Panc1 (cell line): ENCODE measurements around the gene CPA3. TPM values are rescaled to one million over a fixed set of nuclear protein-coding genes. Genes with fewer than 3 reads are reported as not detected.

Source experiments
- ATAC-seq: fragments of 200-7000 bp; cut with Tn5 transposase; 2 replicates; pipeline ENCODE4 v1.9.1; 2020; ENCODE audit warnings: mild to moderate bottlenecking, moderate library complexity
- BruUV-seq: library from RNA; stranded (reverse); fragments of 400-500 nt; replicated peaks from 2 replicates; lab custom pipeline; 2021; lab: Mats Ljungman, UMichigan
- CTCF ChIA-PET: fragments of 300-600 bp; sonication (Branson Sonifier 250); formaldehyde crosslinking; loops from one replicate; lab custom pipeline; 2022; ENCODE audit warnings: antibody characterized with exemption; lab: Charles Lee
- POLR2A ChIA-PET: fragments of 300-600 bp; sonication (Branson Sonifier 250); formaldehyde crosslinking; loops from one replicate; lab custom pipeline; 2022; ENCODE audit warnings: antibody characterized with exemption; lab: Charles Lee
- DNase-seq: peaks from one replicate; pipeline ENCODE4 v3.0.0-alpha.2; 2010; ENCODE audit warnings: low read depth, low spot score
- H3K27ac ChIP-seq: 2 replicates; pipeline ENCODE4 v1.5.1; 2011; ENCODE audit warnings: mild to moderate bottlenecking, low read length, inconsistent platforms
- H3K27me3 ChIP-seq: fragments of 200-500 bp; sonication (Bioruptor generic); 2 replicates; pipeline ENCODE4 v1.6.0; 2014; ENCODE audit warnings: low read length, inconsistent platforms; ENCODE audit not compliant: control insufficient read depth, insufficient read depth
- H3K36me3 ChIP-seq: fragments of 200-500 bp; sonication (Bioruptor generic); 2 replicates; pipeline ENCODE4 v1.5.1; 2014; ENCODE audit warnings: inconsistent platforms, mild to moderate bottlenecking, low read length, moderate library complexity; ENCODE audit not compliant: control insufficient read depth, insufficient read depth
- H3K4me1 ChIP-seq: 2 replicates; pipeline ENCODE4 v1.5.1; 2011; ENCODE audit warnings: inconsistent platforms, mild to moderate bottlenecking, low read length, moderate library complexity; ENCODE audit not compliant: control insufficient read depth, insufficient read depth
- H3K4me3 ChIP-seq, 2 experiments: 2 replicates each; pipeline ENCODE4 v1.5.1; 2011 to 2012; ENCODE audit warnings: low read depth in 2 of 2, low read length in 2 of 2, mild to moderate bottlenecking in 2 of 2, inconsistent platforms in 1 of 2, moderate library complexity in 1 of 2
- H3K9me3 ChIP-seq: fragments of 200-500 bp; sonication (Bioruptor generic); 2 replicates; pipeline ENCODE4 v1.5.1; 2014; ENCODE audit warnings: low read depth, mild to moderate bottlenecking, inconsistent platforms, low read length, moderate library complexity; ENCODE audit not compliant: control insufficient read depth, insufficient read depth
- CTCF ChIP-seq: fragments of 450-650 bp; IDR thresholded peaks from 2 replicates; pipeline ENCODE4 v1.5.1; 2017; ENCODE audit warnings: mild to moderate bottlenecking
- POLR2AphosphoS5 ChIP-seq: IDR thresholded peaks from 2 replicates; pipeline ENCODE4 v1.6.1; 2012; ENCODE audit warnings: mild to moderate bottlenecking, low read depth, low read length, moderate library complexity
- REST ChIP-seq, 2 experiments: IDR thresholded peaks; 2 replicates each; pipeline ENCODE4 v1.6.1; 2011 to 2012; ENCODE audit warnings: low read depth in 2 of 2, control low read depth in 1 of 2, low read length in 1 of 2, mild to moderate bottlenecking in 1 of 2, moderate library complexity in 1 of 2; ENCODE audit not compliant: insufficient read depth in 1 of 2
- SIN3A ChIP-seq: IDR thresholded peaks from 2 replicates; pipeline ENCODE4 v1.6.1; 2012; ENCODE audit warnings: low read depth, mild to moderate bottlenecking, low read length, moderate library complexity, borderline replicate concordance; ENCODE audit not compliant: insufficient read depth
- TCF7L2 ChIP-seq: IDR thresholded peaks from 2 replicates; pipeline ENCODE4 v1.6.1; 2011; ENCODE audit warnings: mild to moderate bottlenecking, low read depth, low read length, inconsistent platforms
- in situ Hi-C: cut with HindIII; loops from 2 replicates; pipeline ENCODE4 v1.10.0; 2016; ENCODE audit warnings: low sequenced_read_pairs, low pct_unique_long_range_greater_than_20kb
- intact Hi-C: fragments of 100-400 bp; cut with micrococcal nuclease; formaldehyde crosslinking; loops from one replicate; pipeline ENCODE4 v1.10.0; 2022; ENCODE audit not compliant: unreplicated experiment
- total RNA-seq: library from RNA; stranded (reverse); gene quantifications from one replicate; pipeline ENCODE4 v1.2.1, GENCODE V29; 2021; ENCODE audit not compliant: unreplicated experiment

CPA3 gene
- total RNA-seq, 1 experiment from 2014 or later, result not detected

- Histone ChIP-seq H3K4me3 (no peak overlapping the region), H3K36me3 (no peaks in the 10 kb centered on the region), H3K9me3 (no peaks in the 10 kb centered on the region), H3K27ac (no peak overlapping the region), H3K27me3 (peaks cover 4% of the 10 kb centered on the region; the same call in 1 of the 2 replicates), H3K4me1 (no peaks in the 10 kb centered on the region)
- no TSS peak for BruUV-seq
- in situ Hi-C loops (no loop called here), intact Hi-C loops (no loop called here)
- CTCF ChIA-PET, result no interaction called here
- no peak for ATAC-seq
- POLR2A ChIA-PET, result no interaction called here
- no peak for TF ChIP-seq SIN3A
- TF ChIP-seq POLR2AphosphoS5, result no peak
- TF ChIP-seq TCF7L2, result no peak
- no peak for TF ChIP-seq REST (IDR thresholded peaks at IDR 0.05; ENCODE audit: insufficient read depth in 1 of 2, low read depth in 2 of 2, low read length in 1 of 2)
- TF ChIP-seq CTCF, result no peak
- no peak for DNase-seq
Measured at GRCh38 chr3:148873270-148873927, 8.3 kb downstream of the CPA3 start.

- in situ Hi-C loops, result no loop called here
- ChIA-PET CTCF (interaction anchor here (0.5 kb wide), 1 partner anchor 140 kb away, joined by 4 read pairs; no protein-coding TSS in a partner anchor), POLR2A (no interaction called here)
- Histone ChIP-seq H3K4me1 (no peaks in the 10 kb centered on the region), H3K9me3 (no peaks in the 10 kb centered on the region), H3K4me3 (no peak overlapping the region), H3K36me3 (no peaks in the 10 kb centered on the region), H3K27me3 (peaks cover 7% of the 10 kb centered on the region; the same call in 1 of the 2 replicates), H3K27ac (no peak overlapping the region)
- intact Hi-C loops, result no loop called here
- TF ChIP-seq POLR2AphosphoS5 (no peak), CTCF (no peak), SIN3A (no peak), TCF7L2 (no peak), REST (IDR thresholded peaks at IDR 0.05; ENCODE audit: insufficient read depth in 1 of 2, low read depth in 2 of 2, low read length in 1 of 2) (no peak)
- BruUV-seq, result no TSS peak
- DNase-seq, result no peak
- ATAC-seq, result no peak
Measured at GRCh38 chr3:148873977-148874376, 8.9 kb downstream of the CPA3 start.
